GM21786 (cell line): ENCODE data around the gene CHD3.

Experiments
- ATAC-seq: cut with Tn5 transposase; IDR thresholded peaks from one replicate; pipeline ENCODE4 v1.9.1; 2021; ENCODE audit not compliant: unreplicated experiment

CHD3 gene

DNA sequence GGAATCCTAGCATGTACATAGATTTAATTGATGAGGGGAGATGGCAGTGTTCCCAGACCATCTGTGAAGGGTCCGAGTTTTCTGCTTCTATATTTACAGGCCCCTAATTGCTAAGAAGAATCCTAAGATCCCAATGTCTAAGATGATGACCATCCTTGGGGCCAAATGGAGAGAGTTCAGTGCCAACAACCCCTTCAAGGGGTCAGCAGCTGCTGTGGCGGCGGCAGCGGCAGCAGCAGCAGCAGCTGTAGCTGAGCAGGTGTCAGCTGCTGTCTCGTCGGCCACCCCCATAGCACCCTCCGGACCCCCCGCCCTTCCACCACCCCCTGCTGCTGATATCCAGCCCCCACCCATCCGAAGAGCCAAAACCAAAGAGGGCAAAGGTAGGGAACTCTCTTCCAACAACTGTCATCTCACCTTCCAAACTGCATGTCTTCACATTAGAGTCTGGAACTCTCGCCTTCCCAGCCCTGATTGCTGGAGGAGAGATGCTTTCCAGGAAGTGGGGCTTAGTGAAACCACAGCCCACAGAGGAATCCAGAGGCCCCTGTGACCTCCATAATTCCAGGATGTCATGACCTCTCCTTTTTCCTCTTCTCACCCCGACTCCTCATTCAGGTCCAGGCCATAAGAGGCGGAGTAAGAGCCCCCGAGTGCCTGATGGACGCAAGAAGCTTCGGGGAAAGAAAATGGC, 4.7 kb downstream of the CHD3 start:
- ATAC-seq: no peak

DNA sequence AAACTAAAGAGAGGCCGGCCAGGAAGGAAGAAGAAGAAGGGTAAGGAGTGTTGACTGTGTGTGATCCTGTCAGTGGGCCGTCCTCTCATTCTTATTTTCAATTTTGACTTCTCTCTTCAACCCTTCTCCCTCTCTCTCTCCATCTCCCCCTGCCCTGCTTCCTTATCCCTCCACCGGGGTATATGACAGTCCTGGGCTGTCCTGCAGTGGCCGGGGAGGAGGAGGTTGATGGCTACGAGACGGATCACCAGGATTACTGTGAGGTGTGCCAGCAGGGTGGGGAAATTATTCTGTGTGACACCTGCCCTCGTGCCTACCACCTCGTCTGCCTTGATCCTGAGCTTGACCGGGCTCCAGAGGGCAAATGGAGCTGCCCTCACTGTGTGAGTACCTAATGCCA, 5.6 kb downstream of the CHD3 start:
- ATAC-seq: no peak

DNA sequence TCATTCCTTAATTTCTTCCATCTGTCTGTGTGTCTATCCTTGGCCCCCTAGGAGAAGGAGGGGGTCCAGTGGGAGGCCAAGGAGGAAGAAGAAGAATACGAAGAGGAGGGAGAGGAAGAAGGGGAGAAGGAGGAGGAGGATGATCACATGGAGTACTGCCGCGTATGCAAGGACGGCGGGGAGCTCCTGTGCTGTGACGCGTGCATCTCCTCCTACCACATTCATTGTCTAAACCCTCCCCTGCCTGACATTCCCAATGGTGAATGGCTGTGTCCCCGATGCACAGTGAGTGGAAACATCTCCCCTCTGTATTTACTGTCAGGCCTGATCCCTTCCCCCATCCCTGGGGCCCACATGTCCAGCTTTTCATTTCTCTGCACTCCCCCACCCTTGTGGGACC, 6.3 kb downstream of the CHD3 start:
- ATAC-seq: no peak

DNA sequence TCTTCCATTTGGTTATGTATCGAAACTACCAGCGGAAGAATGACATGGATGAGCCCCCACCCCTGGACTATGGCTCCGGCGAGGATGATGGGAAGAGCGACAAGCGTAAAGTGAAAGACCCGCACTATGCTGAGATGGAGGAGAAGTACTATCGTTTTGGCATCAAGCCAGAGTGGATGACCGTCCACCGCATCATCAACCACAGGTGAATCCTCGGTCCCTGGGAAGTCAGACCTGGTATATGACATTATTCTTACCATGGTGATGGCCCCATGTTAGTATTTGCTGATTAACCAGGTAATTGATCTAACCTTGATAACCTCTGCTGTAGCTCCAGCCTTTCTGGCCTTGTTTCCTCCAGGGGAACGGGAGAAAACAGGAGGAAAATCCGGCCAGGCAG, 8.5 kb downstream of the CHD3 start:
- no peak for ATAC-seq

GRCh38 chr17:7897773-7898172, 9.2 kb downstream of the CHD3 start:
- ATAC-seq: no peak

- ATAC-seq: no peak
Observed at GRCh38 chr17:7903154-7904103, 14.8 kb downstream of the CHD3 start.

GRCh38 chr17:7909089-7909488, 20.5 kb downstream of the CHD3 start:
- ATAC-seq: no peak

DNA sequence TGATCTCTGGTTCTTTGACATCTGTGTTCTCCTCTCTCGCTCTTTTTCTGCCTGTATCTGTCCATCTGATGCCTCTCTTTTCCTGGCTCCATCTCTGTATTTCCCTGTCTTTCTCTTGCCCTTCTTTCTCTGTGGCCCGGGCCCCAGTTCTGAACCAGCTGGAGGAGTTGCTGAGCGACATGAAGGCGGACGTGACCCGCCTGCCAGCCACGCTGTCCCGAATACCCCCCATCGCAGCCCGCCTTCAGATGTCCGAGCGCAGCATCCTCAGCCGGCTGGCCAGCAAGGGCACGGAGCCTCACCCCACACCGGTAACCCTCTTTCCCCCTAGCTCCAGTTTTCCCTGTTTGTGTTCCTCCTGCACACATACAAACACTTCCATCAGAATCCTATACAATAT, 21.7 kb downstream of the CHD3 start:
- no peak for ATAC-seq

- ATAC-seq: no peak
Observed at GRCh38 chr17:7910711-7911110, 22.1 kb downstream of the CHD3 start.

- ATAC-seq: no peak
Observed at GRCh38 chr17:7911116-7911515, 22.5 kb downstream of the CHD3 start.

GRCh38 chr17:7912927-7913524, 24.4 kb downstream of the CHD3 start:
- ATAC-seq: no peak

- no peak for ATAC-seq
Observed at GRCh38 chr17:7915179-7915610, 26.6 kb downstream of the CHD3 start.

DNA sequence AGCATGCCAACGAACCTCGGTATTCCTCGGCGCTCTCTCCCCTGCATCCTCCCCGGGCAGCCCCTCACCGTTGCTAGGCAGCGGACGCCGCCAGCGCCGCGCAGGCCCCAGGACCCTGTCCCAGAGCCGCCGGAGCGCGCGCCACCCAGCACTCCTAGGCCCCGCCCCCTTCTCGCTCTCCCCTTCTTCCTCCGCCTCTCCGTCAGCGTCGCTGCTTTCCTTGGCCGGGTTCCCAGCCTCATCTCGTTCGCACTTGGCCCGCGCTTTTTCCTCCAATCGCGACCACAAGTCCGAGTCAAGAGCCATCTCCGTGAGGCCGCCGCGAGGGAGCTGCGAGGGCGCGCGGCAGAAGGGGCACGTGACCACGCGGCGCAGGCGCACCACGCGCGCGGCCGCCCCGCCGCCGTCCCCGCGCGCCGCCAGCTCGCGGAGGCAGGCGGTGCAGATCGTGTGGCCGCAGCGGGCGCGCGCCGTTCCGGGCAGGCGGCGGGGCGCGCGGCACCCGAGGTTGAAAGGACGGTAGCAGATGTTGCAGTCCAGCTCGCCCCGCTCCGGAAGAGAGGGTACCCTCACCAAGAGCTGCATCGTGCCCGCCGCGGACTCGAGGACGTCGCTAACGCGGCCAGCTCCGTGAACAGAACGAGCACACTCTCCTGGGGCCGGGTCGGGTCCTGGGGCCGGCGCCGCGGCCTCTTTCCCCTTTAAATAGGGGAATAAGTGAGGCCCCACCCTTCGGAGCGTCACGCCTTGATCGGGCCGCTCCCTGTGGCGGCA, 27.2 kb downstream of the CHD3 start, which contains the start of gene RNF227:
RNF227 (minus strand) TSS at position 679 of the 774 bp plus-strand sequence; CDS start at position 585, 94 bp downstream.
- peak; percentile 49 for ATAC-seq

GRCh38 chr17:7916385-7916682, 27.7 kb downstream of the CHD3 start:
- no peak for ATAC-seq

- ATAC-seq: no peak
Observed at GRCh38 chr17:7916808-7917207, 28.2 kb downstream of the CHD3 start.

DNA sequence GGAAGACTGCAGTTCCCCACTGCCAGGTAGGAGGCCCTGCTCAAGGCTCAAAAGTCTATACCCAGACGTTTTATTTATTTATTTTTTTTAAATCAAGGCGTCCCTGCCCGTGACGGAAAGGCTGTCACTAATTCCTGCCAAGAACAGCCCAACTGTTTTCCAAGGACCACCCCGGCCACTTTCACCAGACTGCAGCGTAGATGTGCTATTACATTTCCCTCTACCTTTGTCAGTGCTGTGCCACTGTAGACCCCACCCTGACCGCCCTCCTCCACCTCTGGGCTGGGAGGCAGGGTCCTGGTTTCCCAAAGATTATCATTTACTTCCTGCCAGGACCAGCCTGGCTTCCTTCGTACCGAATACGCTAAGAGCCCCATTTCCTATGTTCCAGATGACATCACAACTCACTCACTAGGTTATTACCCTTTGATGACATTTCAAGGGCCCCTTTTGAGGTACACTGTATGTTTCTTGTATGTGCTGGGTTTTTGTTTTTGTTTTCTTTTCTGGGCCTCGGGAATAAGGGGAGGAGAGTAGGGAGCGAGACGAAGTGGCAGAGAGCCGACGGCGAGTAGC, 33.8 kb downstream of the CHD3 start:
- ATAC-seq: no peak

- no peak for ATAC-seq
Observed at GRCh38 chr17:7922845-7923628, 34.4 kb downstream of the CHD3 start.

DNA sequence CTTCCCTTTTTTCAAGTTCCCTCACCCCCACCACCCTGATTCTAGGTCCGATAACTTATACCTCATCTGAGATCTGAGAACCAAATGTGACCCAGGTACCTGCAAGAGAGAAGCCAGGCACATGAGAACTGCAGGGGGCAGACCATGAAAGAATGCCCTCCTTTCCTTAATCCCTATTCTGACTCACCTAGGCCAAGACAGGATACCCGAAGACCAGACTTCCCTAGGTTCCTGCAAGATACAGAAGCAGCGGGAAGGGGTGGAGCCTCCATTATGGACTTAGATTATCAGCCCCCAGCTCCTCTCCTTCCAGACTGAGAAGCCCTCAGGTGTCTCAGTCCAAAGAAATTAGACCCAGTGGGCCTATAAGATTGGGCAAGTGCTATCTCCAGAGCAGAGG, 39.0 kb downstream of the CHD3 start:
- no peak for ATAC-seq

DNA sequence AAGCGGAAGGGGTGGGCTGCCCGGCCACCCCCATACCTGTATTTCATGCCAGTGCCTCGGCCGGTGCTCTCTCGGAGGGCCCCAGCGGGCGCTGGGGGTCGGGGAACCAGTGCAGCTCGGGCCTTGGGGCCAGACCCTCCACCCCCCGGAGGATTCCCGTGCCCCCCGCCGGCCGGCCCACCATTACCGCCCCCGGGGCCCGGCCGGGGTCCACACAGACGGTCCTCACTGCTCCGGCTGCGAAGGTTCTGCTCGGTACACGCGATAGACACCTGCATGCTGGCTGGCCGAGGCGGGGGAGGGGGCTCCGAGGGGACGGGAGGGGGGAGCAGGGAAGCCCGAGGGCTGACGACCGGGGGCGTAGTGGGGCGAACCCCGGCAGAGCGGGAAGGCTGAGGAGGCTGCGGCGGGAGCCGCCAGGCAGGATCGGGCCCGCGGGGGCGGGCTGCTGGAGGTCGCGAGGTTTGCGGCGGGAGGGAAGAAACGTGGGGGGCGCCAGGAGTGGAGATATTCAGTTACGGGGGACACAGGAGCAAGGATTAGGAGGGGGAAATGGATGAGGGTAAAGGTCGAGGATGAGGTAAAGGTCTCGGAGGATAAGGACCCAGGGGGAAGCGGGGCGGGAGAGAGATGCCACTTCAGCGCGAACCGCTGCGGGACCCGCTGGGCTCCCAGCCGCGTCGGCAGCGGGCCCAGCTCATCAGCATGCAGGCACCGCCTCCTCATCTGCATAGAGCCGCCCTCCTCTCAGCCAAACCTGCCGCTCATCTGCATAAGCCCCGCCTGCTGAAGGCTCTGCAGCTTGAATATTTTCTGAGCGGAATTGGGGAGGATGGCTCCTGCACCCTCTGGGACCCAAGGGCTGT, 40.8 kb downstream of the CHD3 start, which contains the start of gene KCNAB3:
KCNAB3 (minus strand) TSS at position 699 of the 866 bp plus-strand sequence; CDS start at position 278, 421 bp downstream.
- ATAC-seq: no peak
